Nephron (organoid): ENCODE measurements around the gene CFAP206.

ENCODE experiments used
- H3K27ac Mint-ChIP-seq, 3 experiments: 2 replicates each; pipeline ENCODE4 v1.8.0; 2020; ENCODE audit warnings: mixed read lengths in 3 of 3, mild to moderate bottlenecking in 2 of 3, moderate library complexity in 1 of 3
- H3K27me3 Mint-ChIP-seq: 2 replicates; pipeline ENCODE4 v1.8.0; 2021; ENCODE audit warnings: low read depth, mild to moderate bottlenecking, moderate library complexity, mixed read lengths
- H3K36me3 Mint-ChIP-seq: 2 replicates; pipeline ENCODE4 v1.8.0; 2020; ENCODE audit warnings: low read depth, mixed read lengths
- H3K4me1 Mint-ChIP-seq: 2 replicates; pipeline ENCODE4 v1.8.0; 2020; ENCODE audit warnings: mixed read lengths
- H3K4me3 Mint-ChIP-seq, 3 experiments: 2 replicates each; pipeline ENCODE4 v1.8.0; 2020; ENCODE audit warnings: mild to moderate bottlenecking in 3 of 3, mixed read lengths in 3 of 3, moderate library complexity in 2 of 3
- H3K9me3 Mint-ChIP-seq: 2 replicates; pipeline ENCODE4 v1.8.0; 2020; ENCODE audit warnings: mixed read lengths
- CTCF ChIP-seq, 3 experiments: fragments of 200-600 bp; sonication (generic); IDR thresholded peaks; one replicate each; pipeline ENCODE4 v1.5.0; 2021; ENCODE audit warnings: antibody characterized with exemption in 3 of 3; ENCODE audit not compliant: unreplicated experiment in 3 of 3

The CFAP206 gene

GRCh38 chr6:87407561-87407900, 241 bp upstream of the CFAP206 start:
- H3K36me3 Mint-ChIP-seq: no peaks in the 10 kb centered on the region
- peak overlapping the region; percentile 25 to 94 (median 77) for H3K27ac Mint-ChIP-seq
- no peaks in the 10 kb centered on the region for H3K4me1 Mint-ChIP-seq

GRCh38 chr6:87408721-87409155, 966 bp downstream of the CFAP206 start:
- no peaks in the 10 kb centered on the region for H3K4me1 Mint-ChIP-seq
- H3K27me3 Mint-ChIP-seq: no peaks in the 10 kb centered on the region
- peak overlapping the region; percentile 77 to 94 (median 85) for H3K27ac Mint-ChIP-seq
- H3K4me3 Mint-ChIP-seq: peak overlapping the region; percentile 87 to 88 (median 87)
- H3K36me3 Mint-ChIP-seq: no peaks in the 10 kb centered on the region
- TF ChIP-seq CTCF (IDR thresholded peaks at IDR 0.05; ENCODE audit: unreplicated experiment in 3 of 3): no peak
- H3K9me3 Mint-ChIP-seq: no peaks in the 10 kb centered on the region

More at GRCh38 chr6:87407561-87407900, 241 bp upstream of the CFAP206 start:
- Mint-ChIP-seq H3K27me3 (no peaks in the 10 kb centered on the region), H3K4me3 (peak overlapping the region; percentile 87 to 88 (median 87)), H3K9me3 (no peaks in the 10 kb centered on the region)
- no peak for TF ChIP-seq CTCF (IDR thresholded peaks at IDR 0.05; ENCODE audit: unreplicated experiment in 3 of 3)

GRCh38 chr6:87419266-87419665, 11.5 kb downstream of the CFAP206 start:
- H3K36me3 Mint-ChIP-seq: no peaks in the 10 kb centered on the region
- no peaks in the 10 kb centered on the region for H3K9me3 Mint-ChIP-seq
- H3K27ac Mint-ChIP-seq: no peak overlapping the region
- no peaks in the 10 kb centered on the region for H3K4me1 Mint-ChIP-seq
- TF ChIP-seq CTCF (IDR thresholded peaks at IDR 0.05; ENCODE audit: unreplicated experiment in 3 of 3): no peak
- no peak overlapping the region for H3K4me3 Mint-ChIP-seq
- no peaks in the 10 kb centered on the region for H3K27me3 Mint-ChIP-seq

- no peak overlapping the region for H3K4me3 Mint-ChIP-seq
- no peaks in the 10 kb centered on the region for H3K36me3 Mint-ChIP-seq
- no peak overlapping the region for H3K27ac Mint-ChIP-seq
- no peaks in the 10 kb centered on the region for H3K27me3 Mint-ChIP-seq
- H3K9me3 Mint-ChIP-seq: no peaks in the 10 kb centered on the region
- TF ChIP-seq CTCF (IDR thresholded peaks at IDR 0.05; ENCODE audit: unreplicated experiment in 3 of 3): no peak
- no peaks in the 10 kb centered on the region for H3K4me1 Mint-ChIP-seq
Measured at GRCh38 chr6:87420360-87420759, 12.6 kb downstream of the CFAP206 start.

GRCh38 chr6:87421576-87421975, 13.8 kb downstream of the CFAP206 start:
- Mint-ChIP-seq H3K4me3 (no peak overlapping the region), H3K27me3 (no peaks in the 10 kb centered on the region), H3K27ac (no peak overlapping the region), H3K9me3 (no peaks in the 10 kb centered on the region), H3K36me3 (no peaks in the 10 kb centered on the region), H3K4me1 (no peaks in the 10 kb centered on the region)
- TF ChIP-seq CTCF (IDR thresholded peaks at IDR 0.05; ENCODE audit: unreplicated experiment in 3 of 3): no peak

- no peaks in the 10 kb centered on the region for H3K27me3 Mint-ChIP-seq
- no peaks in the 10 kb centered on the region for H3K4me1 Mint-ChIP-seq
- H3K36me3 Mint-ChIP-seq: no peaks in the 10 kb centered on the region
Measured at GRCh38 chr6:87426789-87427188, 19.0 kb downstream of the CFAP206 start.

More at GRCh38 chr6:87426789-87427188, 19.0 kb downstream of the CFAP206 start:
- H3K27ac Mint-ChIP-seq: no peak overlapping the region
- no peaks in the 10 kb centered on the region for H3K9me3 Mint-ChIP-seq
- TF ChIP-seq CTCF (IDR thresholded peaks at IDR 0.05; ENCODE audit: unreplicated experiment in 3 of 3): no peak
- H3K4me3 Mint-ChIP-seq: no peak overlapping the region
